HCT116 (cell line): ENCODE data around the gene NUTM2A.
"Not testable (repeated sequence)": the region's sequence is repeated elsewhere in the genome, so short reads cannot be mapped to it uniquely, and the experiment has no call there.

Source experiments
- ATF3 ChIP-seq: IDR thresholded peaks from 2 replicates; pipeline ENCODE4 v1.6.1; 2012
- CBX3 ChIP-seq: IDR thresholded peaks from 2 replicates; pipeline ENCODE4 v1.6.1; 2012; ENCODE audit warnings: low read depth
- CTCF ChIP-seq, 3 experiments: fragments of 200-600 bp in 1 of 3; sonication (generic) in 1 of 3; IDR thresholded peaks in 2 of 3; conservative IDR thresholded peaks in 1 of 3; 2 replicates each; pipeline ENCODE4 v1.5.1; 2012 to 2017; ENCODE audit warnings: low read depth in 2 of 3, low read length in 2 of 3, antibody characterized with exemption in 1 of 3, borderline replicate concordance in 1 of 3, control low read depth in 1 of 3, mild to moderate bottlenecking in 1 of 3, mixed read lengths in 1 of 3, mixed run types in 1 of 3, moderate library complexity in 1 of 3; ENCODE audit not compliant: insufficient read depth in 1 of 3
- EZH2 ChIP-seq: fragments of 200-600 bp; sonication (generic); IDR thresholded peaks from 2 replicates; pipeline ENCODE4 v1.6.1; 2017; ENCODE audit warnings: antibody characterized with exemption, mixed run types
- EZH2phosphoT487 ChIP-seq: fragments of 200-600 bp; IDR thresholded peaks from 2 replicates; pipeline ENCODE4 v1.6.1; 2018; ENCODE audit warnings: antibody characterized with exemption, borderline replicate concordance
- JUND ChIP-seq: IDR thresholded peaks from 2 replicates; pipeline ENCODE4 v1.6.1; 2012
- POLR2A ChIP-seq: IDR thresholded peaks from 2 replicates; pipeline ENCODE4 v1.7.0; 2011; ENCODE audit warnings: borderline replicate concordance; ENCODE audit not compliant: insufficient read depth, insufficient read length; ENCODE audit errors: extremely low read depth
- POLR2AphosphoS5 ChIP-seq: IDR thresholded peaks from 2 replicates; pipeline ENCODE4 v1.6.1; 2011; ENCODE audit warnings: mild to moderate bottlenecking, low read depth, low read length, moderate library complexity
- RAD21 ChIP-seq: IDR thresholded peaks from 2 replicates; pipeline ENCODE4 v1.6.1; 2012; ENCODE audit warnings: low read depth, mild to moderate bottlenecking
- REST ChIP-seq: IDR thresholded peaks from 2 replicates; pipeline ENCODE4 v1.6.1; 2012; ENCODE audit warnings: low read depth
- SIN3A ChIP-seq: IDR thresholded peaks from 2 replicates; pipeline ENCODE4 v1.6.1; 2012; ENCODE audit warnings: low read depth
- TCF7L2 ChIP-seq: IDR thresholded peaks from 2 replicates; pipeline ENCODE4 v1.7.0; 2011; ENCODE audit warnings: borderline replicate concordance, inconsistent platforms; ENCODE audit not compliant: insufficient read depth, insufficient read length; ENCODE audit errors: extremely low read depth
- YY1 ChIP-seq: IDR thresholded peaks from 2 replicates; pipeline ENCODE4 v1.6.1; 2011; ENCODE audit warnings: low read length, low read depth, moderate library complexity, mild to moderate bottlenecking; ENCODE audit not compliant: insufficient replicate concordance; ENCODE audit errors: extremely low read depth

- TF ChIP-seq CTCF (IDR thresholded peaks at IDR 0.05 in 2 of 3, conservative IDR thresholded peaks at IDR 0.05 in 1 of 3; ENCODE audit: borderline replicate concordance in 1 of 3, insufficient read depth in 1 of 3, low read depth in 2 of 3, low read length in 2 of 3); POLR2A; RAD21; REST; SIN3A; ATF3; JUND; EZH2phosphoT487; POLR2AphosphoS5; EZH2; CBX3; YY1; TCF7L2: not testable (repeated sequence)
Measured at GRCh38 chr10:87228247-87228646, 3.0 kb downstream of the NUTM2A start.
